GM19397 (cell line): ENCODE data around the gene GJD3.

Source experiments
- ATAC-seq: cut with Tn5 transposase; IDR thresholded peaks from one replicate; pipeline ENCODE4 v1.9.1; 2021; ENCODE audit warnings: mild to moderate bottlenecking, moderate library complexity; ENCODE audit not compliant: unreplicated experiment

GJD3 gene

DNA sequence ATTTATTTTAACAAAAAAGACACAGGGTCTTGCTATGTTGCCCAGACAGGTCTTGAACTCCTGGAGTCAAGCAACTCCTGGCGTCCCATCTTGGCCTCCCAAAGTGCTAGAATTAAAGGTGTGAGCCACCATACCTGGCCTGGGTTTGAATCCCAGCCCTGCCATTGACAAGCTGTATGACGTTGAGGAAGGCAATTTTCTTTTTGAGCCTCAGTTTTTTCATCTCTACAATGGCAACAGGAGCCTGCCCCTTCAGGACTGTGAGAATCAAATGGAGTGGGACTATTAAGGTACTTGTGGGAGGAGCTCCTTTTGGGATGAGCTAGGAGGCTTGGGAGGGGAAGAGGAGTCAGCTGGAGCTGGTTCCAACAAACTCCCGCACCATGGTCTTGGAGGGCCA, 49.3 kb downstream of the GJD3 start:
- no peak for ATAC-seq

DNA sequence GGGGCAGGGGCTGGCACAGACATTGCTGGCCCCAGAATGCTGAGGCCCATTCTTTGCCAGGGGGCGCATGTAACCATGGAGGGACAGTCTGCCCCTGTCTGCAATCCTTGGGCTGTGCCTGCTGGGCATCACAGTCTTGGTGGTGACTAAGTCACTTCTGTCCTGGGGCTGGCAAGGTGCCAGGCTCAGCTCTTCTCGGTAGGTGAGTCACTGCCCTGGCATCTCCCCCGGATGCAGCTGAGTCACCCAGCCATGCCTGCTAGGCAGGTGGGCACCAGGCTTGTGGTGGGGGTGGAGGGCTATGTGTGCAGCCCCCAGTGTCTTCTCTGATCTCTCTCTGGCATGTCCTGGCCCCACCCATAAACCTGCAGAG, 50.0 kb downstream of the GJD3 start:
- no peak for ATAC-seq

DNA sequence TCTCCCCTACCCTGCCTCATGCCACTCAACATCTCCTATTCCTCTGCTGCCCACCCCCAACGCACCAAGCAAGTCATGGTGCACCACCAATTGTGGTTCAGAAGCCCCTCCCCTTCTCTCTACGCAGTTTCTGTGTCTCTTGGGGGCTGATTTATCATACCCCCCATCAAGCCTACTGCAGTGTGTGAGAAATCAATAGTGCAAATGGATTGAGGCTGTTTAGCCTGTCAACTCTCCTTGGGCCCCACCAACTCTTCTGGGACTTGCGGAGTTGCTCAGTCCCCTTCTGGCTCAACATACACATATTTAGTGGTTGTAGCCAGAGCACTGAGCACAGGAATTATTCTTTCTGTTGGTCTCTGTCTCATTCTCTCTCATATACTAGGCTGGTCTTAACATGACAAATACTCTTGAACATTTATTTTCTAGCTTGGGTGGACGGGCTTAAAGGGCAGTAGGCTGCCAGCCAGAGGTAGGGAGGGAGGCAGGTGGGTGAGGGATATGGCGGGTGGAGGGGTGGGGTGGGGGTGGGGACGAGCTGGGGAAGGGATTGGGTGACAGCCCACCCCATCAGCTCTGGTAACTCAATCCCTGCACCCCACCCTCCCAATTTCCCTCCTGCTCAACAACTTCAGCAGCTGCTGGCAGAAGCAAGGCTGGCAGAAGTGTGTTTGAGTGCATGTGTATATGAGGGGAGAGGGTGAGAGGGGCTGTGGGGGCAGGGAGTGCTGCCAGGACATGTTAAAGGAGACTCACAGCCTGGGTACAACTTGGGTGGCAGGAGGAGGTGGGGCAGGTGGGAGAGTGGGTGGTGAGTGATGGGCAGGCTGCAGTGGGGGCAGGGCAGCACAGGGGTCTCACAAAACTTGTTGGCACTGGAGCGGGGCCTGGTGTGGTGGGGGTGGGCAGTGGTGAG, 50.6 kb downstream of the GJD3 start:
- no peak for ATAC-seq
